OCI-LY7 (cell line): ENCODE data around the gene HMOX1.

ENCODE experiments used
- CTCF ChIP-seq: fragments of 200-600 bp; sonication (generic); conservative IDR thresholded peaks from 2 replicates; pipeline ENCODE4 v1.5.1; 2014; ENCODE audit warnings: mild to moderate bottlenecking, antibody characterized with exemption, low read length, moderate library complexity, mixed read lengths
- EZH2phosphoT487 ChIP-seq: fragments of 200-600 bp; sonication (generic); IDR thresholded peaks from 2 replicates; pipeline ENCODE4 v1.6.1; 2018; ENCODE audit warnings: low read depth, borderline replicate concordance, mild to moderate bottlenecking, mixed run types, antibody characterized with exemption, low read length, moderate library complexity, mixed read lengths

- TF ChIP-seq CTCF = peak; percentile 80
- no peak for TF ChIP-seq EZH2phosphoT487
Observed at GRCh38 chr22:35350539-35351503, 30.1 kb upstream of the HMOX1 start.
